HepG2 (cell line): ENCODE data around the gene RPGR. TPM values are rescaled to one million over a fixed set of nuclear protein-coding genes. Genes with fewer than 3 reads are reported as not detected.

Source experiments
- ARID5B ChIP-seq: IDR thresholded peaks from 2 replicates; pipeline ENCODE4 v1.4.0; 2020; ENCODE audit warnings: mild to moderate bottlenecking, missing genetic modification reagents
- BRCA1 ChIP-seq: sonication (generic); formaldehyde crosslinking; IDR thresholded peaks from 2 replicates; pipeline ENCODE4 v1.4.0; 2020; ENCODE audit warnings: missing genetic modification reagents
- EED ChIP-seq: sonication (generic); formaldehyde crosslinking; IDR thresholded peaks from 2 replicates; pipeline ENCODE4 v1.5.0; 2020; ENCODE audit warnings: mild to moderate bottlenecking, missing genetic modification reagents
- GABPA ChIP-seq, 2 experiments: IDR thresholded peaks; 2 replicates each; pipeline ENCODE4 v1.6.1; 2011 to 2016; ENCODE audit warnings: low read depth in 2 of 2, low read length in 1 of 2, missing biosample characterization in 1 of 2, missing genetic modification characterization in 1 of 2
- HCFC1 ChIP-seq: fragments of 150-350 bp; IDR thresholded peaks from 2 replicates; pipeline ENCODE4 v1.6.1; 2014; ENCODE audit warnings: low read depth, low read length
- HIVEP1 ChIP-seq: sonication (generic); formaldehyde crosslinking; IDR thresholded peaks from 2 replicates; pipeline ENCODE4 v1.4.0; 2020; ENCODE audit warnings: mild to moderate bottlenecking, missing genetic modification reagents
- KDM6A ChIP-seq: IDR thresholded peaks from 2 replicates; pipeline ENCODE4 v1.6.1; 2016; ENCODE audit warnings: low read depth
- PAWR ChIP-seq: sonication (generic); formaldehyde crosslinking; IDR thresholded peaks from 2 replicates; pipeline ENCODE4 v1.4.0; 2020; ENCODE audit warnings: missing genetic modification reagents, mild to moderate bottlenecking, borderline replicate concordance
- SALL2 ChIP-seq: sonication (generic); formaldehyde crosslinking; IDR thresholded peaks from 2 replicates; pipeline ENCODE4 v1.8.1; 2023; ENCODE audit warnings: mild to moderate bottlenecking, missing genetic modification reagents, inconsistent platforms
- STAT5B ChIP-seq: sonication (generic); formaldehyde crosslinking; IDR thresholded peaks from 2 replicates; pipeline ENCODE4 v1.4.0; 2020; ENCODE audit warnings: missing genetic modification reagents
- USF2 ChIP-seq, 2 experiments: sonication (generic) in 1 of 2; formaldehyde crosslinking in 1 of 2; IDR thresholded peaks; 2 replicates each; pipeline versions ENCODE4 v1.5.1 to v1.6.1; 2011 to 2020; ENCODE audit warnings: borderline replicate concordance in 1 of 2, low read depth in 1 of 2, low read length in 1 of 2, mild to moderate bottlenecking in 1 of 2, missing genetic modification reagents in 1 of 2, moderate library complexity in 1 of 2
- ZBTB25 ChIP-seq: IDR thresholded peaks from 2 replicates; pipeline ENCODE4 v1.6.1; 2018; ENCODE audit warnings: missing genetic modification reagents
- ZMYM4 ChIP-seq: sonication (generic); formaldehyde crosslinking; IDR thresholded peaks from 2 replicates; pipeline ENCODE4 v1.8.1; 2023; ENCODE audit warnings: mild to moderate bottlenecking, missing genetic modification reagents
- ZNF12 ChIP-seq: sonication (generic); formaldehyde crosslinking; IDR thresholded peaks from 2 replicates; pipeline ENCODE4 v1.5.0; 2020; ENCODE audit warnings: missing genetic modification reagents
- ZNF292 ChIP-seq: sonication (generic); formaldehyde crosslinking; IDR thresholded peaks from 2 replicates; pipeline ENCODE4 v1.8.1; 2022; ENCODE audit warnings: mild to moderate bottlenecking, low read depth, missing genetic modification reagents, borderline replicate concordance
- ZNF337 ChIP-seq: sonication (generic); formaldehyde crosslinking; IDR thresholded peaks from 2 replicates; pipeline ENCODE4 v1.5.1; 2020; ENCODE audit warnings: missing genetic modification reagents, low read depth, mild to moderate bottlenecking, borderline replicate concordance
- ZNF510 ChIP-seq: sonication (generic); formaldehyde crosslinking; IDR thresholded peaks from 2 replicates; pipeline ENCODE4 v1.4.0; 2020; ENCODE audit warnings: low read depth, mild to moderate bottlenecking, missing genetic modification reagents
- ZNF558 ChIP-seq: sonication (generic); formaldehyde crosslinking; IDR thresholded peaks from 2 replicates; pipeline ENCODE4 v1.9.0; 2022; ENCODE audit warnings: mild to moderate bottlenecking, missing genetic modification reagents, borderline replicate concordance
- ZNF737 ChIP-seq: sonication (generic); formaldehyde crosslinking; IDR thresholded peaks from 2 replicates; pipeline ENCODE4 v1.5.0; 2020; ENCODE audit warnings: missing genetic modification reagents, mild to moderate bottlenecking, borderline replicate concordance
- polyA plus RNA-seq, 8 experiments: library from polyadenylated mRNA; depleted of rRNA in 3 of 8; stranded (reverse) in 7 of 8; unstranded in 1 of 8; fragments of >200 nt; fragmentation: Illumina TruSeq in 4 of 8; extraction: Trizol in 4 of 8; gene quantifications; 2 replicates each; pipeline versions ENCODE4 v1.2.1 to v1.2.3, GENCODE V29; 2011 to 2016; ENCODE audit warnings: low read depth in 4 of 8, missing spikeins in 1 of 8, mixed read lengths in 1 of 8; ENCODE audit not compliant: insufficient read depth in 1 of 8
- total RNA-seq, 5 experiments: library from RNA; depleted of rRNA; stranded (reverse); fragments of >200 nt; fragmentation: Illumina TruSeq; extraction: Trizol; gene quantifications; 2 replicates each; pipeline ENCODE4 v1.2.3, GENCODE V29; 2016; ENCODE audit warnings: low read depth in 1 of 5
- TF ChIP-seq, protein P1 (sequence below): sonication (generic); formaldehyde crosslinking; IDR thresholded peaks from 2 replicates; pipeline ENCODE4 v1.8.0; 2022; ENCODE audit warnings: mild to moderate bottlenecking, missing genetic modification reagents, moderate library complexity

RPGR gene
- total and polyA plus RNA-seq, 2 of the 13 experiments (the other 11 are each of a cell fraction or from before 2014, with no cell fraction given) = 2.1 to 12.1 TPM

DNA sequence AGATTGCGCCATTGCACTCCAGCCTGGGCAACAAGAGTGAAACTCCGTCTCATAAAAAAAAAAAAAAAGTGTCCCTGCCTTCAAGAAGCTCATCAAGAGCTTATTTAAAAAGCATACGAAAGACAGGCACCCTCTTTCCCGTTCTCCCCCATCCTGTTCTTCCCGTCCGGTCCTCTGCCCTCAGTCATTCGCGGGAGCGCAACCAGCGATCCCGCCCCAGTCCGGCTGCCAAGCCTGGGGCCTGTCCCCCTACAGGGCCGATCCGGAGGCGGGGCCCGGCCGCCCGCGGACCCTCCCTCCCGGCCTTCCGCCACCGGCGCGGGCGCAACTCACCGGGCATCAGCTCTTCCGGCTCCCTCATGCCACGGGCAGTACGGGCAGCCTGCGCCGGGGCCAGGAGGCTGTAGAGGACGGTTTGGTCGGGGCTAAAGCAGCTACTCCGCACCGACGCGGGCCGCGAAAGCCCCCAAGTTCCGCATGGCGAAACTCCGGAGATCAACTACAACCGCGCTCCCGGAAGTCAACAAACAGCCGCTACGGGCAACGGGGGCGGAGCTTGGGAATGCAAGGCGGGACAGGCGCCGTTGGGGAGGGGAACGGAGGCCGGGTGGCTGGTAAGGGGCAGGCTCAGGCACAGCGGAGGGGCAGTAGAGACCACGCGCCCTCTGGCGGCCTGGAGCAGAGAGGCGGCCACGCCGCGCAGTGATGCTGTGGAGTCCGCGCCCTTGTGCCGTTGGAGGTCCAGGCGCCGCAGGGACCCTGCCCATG, at the start of gene RPGR (continued):
- TF ChIP-seq ARID5B (peak; percentile 29), PAWR (CRISPR knock-in tag) (no peak), ZNF292 (CRISPR knock-in tag) (no peak), ZNF558 (no peak), HCFC1 (peak; percentile 25; the same call in 1 of the 2 replicates), HIVEP1 (CRISPR knock-in tag) (no peak), USF2 (IDR thresholded peaks at IDR 0.05; ENCODE audit: low read depth, low read length) (no peak), USF2 (CRISPR knock-in tag; IDR thresholded peaks at IDR 0.05; ENCODE audit: borderline replicate concordance) (no peak), BRCA1 (CRISPR knock-in tag) (0 out of 2 replicates have a peak, but pooled peaks have one; percentile 44), ZNF12 (CRISPR knock-in tag) (0 out of 2 replicates have a peak, but pooled peaks have one; percentile 7), ZMYM4 (CRISPR knock-in tag) (peak; percentile 94), STAT5B (CRISPR knock-in tag) (no peak), KDM6A (no peak), SALL2 (CRISPR knock-in tag) (peak; percentile 66), ZNF510 (CRISPR knock-in tag) (0 out of 2 replicates have a peak, but pooled peaks have one; percentile 40), GABPA (IDR thresholded peaks at IDR 0.05; ENCODE audit: low read depth, low read length) (peak; percentile 35; the same call in 1 of the 2 replicates), GABPA (CRISPR knock-in tag; IDR thresholded peaks at IDR 0.05; ENCODE audit: low read depth) (peak; percentile 86), ZNF337 (CRISPR knock-in tag) (no peak), EED (CRISPR knock-in tag) (peak; percentile 48; the same call in 1 of the 2 replicates), ZNF737 (CRISPR knock-in tag) (no peak), ZBTB25 (CRISPR knock-in tag) (no peak)
- TF ChIP-seq, protein P1, sequence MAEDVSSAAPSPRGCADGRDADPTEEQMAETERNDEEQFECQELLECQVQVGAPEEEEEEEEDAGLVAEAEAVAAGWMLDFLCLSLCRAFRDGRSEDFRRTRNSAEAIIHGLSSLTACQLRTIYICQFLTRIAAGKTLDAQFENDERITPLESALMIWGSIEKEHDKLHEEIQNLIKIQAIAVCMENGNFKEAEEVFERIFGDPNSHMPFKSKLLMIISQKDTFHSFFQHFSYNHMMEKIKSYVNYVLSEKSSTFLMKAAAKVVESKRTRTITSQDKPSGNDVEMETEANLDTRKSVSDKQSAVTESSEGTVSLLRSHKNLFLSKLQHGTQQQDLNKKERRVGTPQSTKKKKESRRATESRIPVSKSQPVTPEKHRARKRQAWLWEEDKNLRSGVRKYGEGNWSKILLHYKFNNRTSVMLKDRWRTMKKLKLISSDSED (CRISPR knock-in tag) = no peak
